ENCODE data around the gene ARFGAP1. TPM values are rescaled to one million over a fixed set of nuclear protein-coding genes. Genes with fewer than 3 reads are reported as not detected.

ARFGAP1 gene
- total RNA-seq, 1 donor from 2014 or later = 25.3 TPM

DNA sequence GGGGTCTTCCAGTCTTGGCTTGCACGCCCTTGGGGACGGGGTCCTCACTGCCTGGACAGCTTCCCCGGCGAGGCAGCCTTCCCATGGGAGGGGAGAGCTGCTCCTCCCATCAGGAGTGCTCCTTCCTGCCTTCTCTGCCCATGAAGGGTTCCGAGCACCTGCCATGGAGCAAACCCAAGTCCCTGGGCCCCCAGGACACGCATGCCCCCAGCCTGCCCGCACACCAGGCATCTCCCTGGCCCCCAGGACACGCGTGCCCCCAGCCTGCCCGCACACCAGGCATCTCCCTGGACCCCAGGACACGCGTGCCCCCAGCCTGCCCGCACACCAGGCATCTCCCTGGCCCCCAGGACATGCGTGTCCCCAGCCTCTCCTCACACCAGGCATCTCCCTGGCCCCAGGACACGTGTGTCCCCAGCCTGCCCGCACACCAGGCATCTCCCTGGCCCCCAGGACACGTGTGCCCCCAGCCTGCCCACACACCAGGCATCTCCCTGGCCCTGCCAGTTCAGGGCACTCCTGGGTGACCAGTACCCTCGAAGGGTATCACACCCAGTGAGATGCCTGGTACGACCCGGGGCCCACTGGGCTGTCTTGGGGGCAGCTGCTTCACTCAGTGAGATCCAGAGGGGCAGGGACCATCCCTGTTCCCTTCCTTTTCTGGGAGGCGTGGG is 42.1 kb downstream of the ARFGAP1 start:
- FAIRE-seq (no peak), DNase-seq (ENCODE audit: low spot score in 2 of 2) (no peak)

DNA sequence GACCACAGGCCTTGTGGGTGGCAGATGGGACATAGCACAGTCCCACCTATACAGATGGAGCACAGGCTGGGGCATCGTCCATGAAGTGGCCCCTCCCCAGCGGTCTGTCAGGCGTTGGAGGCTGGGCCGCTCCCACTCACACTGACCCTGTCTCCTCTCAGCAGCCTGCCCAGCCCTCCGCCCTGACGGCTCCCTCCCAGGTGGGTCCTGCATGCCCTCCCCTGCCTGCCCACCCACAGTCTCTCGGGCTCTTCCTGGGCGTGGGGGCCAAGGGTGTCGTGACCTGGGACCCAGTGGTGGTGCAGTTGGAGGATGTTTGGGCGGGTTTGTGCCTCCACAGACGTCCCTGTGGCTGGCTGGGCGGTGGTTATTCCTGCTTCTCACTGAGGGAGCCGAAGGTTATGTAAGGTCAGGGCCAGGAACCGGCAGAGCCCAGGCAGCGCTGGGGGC is 42.7 kb downstream of the ARFGAP1 start:
- no peak for FAIRE-seq
- DNase-seq (ENCODE audit: low spot score in 2 of 2) = no peak

DNA sequence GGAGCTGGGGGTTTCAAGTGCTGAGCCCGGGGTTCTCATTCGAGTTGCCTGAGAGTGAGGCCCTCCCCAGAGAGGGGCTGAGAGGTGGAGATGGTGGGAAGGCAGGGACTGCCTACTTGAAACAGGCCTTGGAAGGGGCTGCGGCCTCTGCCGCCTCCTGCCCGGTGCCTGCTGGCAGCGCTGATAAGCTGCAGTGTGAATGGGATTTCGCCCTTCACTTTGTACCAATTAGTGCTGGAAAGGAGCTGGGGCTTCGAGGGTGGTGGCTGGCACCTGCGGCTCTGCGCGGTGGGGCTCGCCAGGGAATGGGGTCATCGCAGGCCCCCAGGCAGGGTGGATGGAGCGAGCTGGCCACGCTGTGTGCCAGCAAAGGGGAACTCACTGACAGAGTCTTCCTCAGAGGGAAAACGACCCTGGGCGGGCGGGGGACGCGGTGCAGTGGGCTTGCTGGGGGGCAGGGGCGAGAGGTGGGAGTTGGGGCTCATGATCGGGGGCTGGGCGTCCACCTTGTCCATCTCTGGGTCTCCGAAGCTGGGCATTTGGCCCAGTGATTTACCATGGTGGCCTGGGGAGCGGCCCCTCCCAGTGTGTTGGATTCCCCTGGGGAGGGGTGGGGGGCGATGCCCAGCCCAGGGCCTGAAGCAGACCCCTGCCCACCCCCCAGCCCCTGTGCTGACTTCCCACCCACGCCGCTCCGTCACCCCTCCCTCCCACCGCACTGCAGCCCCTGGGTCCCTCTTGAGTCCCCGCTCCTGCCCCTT is 43.3 kb downstream of the ARFGAP1 start:
- no peak for FAIRE-seq
- no peak for DNase-seq (ENCODE audit: low spot score in 2 of 2)

DNA sequence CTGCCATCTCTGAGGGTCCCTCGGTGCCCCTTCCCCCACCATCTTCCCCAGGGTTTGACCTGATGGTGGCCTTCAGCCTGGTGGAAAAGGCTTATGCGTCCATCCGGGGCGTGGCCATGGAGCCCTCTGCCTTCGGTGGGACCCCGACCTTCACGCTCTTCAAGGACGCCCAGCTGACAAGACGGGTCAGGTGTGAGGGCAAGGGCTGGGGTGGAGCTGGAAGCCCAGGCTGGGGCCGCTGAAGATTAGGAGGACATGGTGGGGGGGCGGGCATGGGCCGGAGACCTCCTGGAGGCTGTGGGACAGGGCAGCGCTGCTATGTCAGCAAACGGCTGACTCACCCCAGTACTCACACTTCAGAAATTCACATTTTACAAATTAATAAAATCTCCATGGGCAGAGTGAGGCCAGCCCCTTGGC is 43.9 kb downstream of the ARFGAP1 start:
- no peak for DNase-seq (ENCODE audit: low spot score in 2 of 2)
- FAIRE-seq = no peak

DNA sequence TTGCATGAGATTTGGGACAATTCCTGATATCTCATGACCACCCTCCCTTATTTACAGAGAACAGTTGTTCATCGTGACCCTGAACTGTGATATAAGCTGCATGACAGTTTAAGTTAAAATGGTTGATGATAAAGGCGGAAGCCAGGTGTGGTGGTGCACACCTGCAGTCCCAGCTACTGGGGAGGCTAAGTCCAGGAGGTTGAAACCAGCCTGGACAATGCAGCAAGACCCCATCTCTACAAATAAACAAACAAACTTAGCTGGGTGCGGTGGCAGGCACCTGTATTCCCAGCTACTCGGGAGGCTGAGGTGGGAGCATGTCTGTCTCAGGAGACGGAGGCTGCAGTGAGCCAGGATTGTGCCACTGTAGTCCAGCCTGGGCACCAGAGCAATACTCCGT is 44.4 kb downstream of the ARFGAP1 start:
- no peak for DNase-seq (ENCODE audit: low spot score in 2 of 2)
- FAIRE-seq = no peak

DNA sequence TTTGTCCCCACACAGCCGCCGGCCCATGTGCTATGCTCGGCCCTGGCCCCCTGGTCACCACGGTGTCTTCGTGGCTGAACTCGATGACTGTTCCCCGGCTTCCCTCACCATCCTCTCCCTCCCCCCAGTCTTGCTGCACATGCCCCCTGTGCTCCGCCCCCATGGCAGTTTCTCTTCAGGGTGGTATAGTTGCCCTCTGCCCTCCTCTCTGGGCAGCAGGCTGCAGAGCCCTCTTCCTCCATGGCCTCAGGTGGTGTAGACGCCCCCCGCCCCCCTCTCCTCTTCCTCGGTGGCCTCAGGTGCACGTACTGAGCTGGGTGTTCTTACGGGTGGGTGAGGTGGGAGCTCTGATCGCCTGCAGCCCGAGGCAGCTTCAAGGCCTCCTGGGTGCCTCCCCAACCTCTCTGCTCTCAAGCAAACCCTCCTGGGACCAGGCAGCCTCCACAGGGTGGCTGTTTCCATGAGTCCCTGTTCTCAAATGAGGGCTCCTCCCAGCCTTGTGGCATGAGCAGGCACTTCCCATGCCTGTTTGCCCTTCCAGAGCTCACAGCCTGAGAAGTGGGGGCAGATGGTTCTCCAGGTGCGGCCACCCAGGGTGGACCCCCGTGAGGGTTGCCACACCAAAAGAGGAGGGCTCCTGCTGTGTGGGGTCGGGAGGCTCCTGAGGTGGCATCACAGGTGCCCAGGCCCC is 45.1 kb downstream of the ARFGAP1 start:
- DNase-seq (ENCODE audit: low spot score in 2 of 2) (no peak), FAIRE-seq (no peak)

DNA sequence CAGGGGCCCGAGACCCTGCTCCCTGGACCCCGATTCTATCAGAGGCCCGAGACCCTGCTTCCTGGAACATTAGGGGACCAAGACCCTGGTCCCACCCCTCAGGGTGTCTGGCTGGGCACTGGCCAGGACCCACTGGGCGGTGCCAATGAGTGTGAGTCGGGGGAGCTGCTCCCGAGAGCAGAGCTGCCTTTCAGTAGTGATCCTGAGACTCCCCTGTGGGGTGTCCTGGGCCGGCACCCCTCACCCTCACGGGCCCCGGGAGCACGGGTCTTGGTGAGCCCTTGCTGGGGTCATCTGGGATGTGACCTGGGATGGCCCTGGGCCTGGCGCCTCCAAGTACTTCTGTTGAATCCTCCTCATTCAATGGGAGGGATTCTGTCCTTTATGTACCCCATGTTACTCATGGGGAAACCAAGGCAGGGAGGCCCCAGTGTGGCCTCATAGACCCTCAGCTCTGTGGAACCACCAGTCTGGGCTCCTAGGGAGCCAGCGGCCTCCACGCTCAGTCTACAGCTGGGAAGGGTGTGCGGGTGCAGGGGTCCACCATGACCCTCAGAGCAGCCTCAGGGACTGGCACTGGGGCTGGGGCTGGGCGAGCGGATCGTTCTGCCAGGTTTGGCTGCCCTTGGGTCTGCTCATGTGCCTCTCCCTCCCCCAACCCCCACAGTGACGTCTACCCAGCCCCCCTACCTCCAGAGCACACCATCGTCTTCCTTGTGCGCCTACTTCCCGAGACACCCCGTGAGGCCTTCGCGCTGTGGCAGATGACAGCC is 46.0 kb downstream of the ARFGAP1 start:
- DNase-seq (ENCODE audit: low spot score in 2 of 2) (no peak), FAIRE-seq (no peak)

DNA sequence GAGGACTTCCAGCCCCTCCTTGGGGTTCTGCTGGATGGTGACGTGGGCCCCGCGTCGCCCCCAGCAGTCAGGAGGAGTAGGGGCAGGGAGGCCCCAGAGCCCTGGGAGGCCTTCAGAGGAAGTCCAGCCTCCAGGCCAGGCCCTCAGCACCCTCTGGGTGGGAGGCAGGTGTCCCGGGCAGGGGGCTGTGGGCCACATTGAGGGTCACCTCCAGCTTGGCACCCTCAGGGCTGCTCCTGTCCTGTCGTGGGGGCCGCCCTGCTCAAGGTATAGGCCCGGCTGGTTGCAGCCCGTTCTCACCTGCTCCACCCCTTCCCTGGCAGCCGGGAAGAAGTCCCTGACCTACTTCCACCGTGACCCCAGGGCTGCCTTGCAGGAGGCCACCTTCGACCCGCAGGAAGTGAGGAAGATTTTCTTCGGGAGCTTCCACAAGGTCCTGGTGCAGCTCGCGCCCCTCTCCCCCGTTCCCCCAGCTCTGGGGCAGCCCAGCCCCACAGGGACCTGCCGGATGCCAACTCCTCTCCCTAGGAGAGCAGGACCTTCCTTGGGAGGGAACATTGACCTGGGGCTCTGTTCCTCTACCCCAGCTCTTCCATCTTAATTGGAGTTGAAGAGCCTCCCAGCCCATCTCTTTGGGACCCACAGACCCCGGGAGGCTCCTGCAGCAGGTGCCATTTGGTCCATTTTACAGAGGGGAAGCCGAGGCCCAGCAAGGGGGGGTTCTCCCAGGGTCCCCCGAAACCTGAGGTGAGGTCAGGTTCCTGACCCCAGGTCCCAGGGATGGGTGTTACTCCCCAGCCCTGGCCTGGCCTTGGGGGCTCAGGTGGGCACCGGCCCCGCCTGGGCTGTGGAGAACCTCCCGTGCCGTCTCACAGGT is 46.8 kb downstream of the ARFGAP1 start:
- FAIRE-seq (no peak), DNase-seq (ENCODE audit: low spot score in 2 of 2) (no peak)

DNA sequence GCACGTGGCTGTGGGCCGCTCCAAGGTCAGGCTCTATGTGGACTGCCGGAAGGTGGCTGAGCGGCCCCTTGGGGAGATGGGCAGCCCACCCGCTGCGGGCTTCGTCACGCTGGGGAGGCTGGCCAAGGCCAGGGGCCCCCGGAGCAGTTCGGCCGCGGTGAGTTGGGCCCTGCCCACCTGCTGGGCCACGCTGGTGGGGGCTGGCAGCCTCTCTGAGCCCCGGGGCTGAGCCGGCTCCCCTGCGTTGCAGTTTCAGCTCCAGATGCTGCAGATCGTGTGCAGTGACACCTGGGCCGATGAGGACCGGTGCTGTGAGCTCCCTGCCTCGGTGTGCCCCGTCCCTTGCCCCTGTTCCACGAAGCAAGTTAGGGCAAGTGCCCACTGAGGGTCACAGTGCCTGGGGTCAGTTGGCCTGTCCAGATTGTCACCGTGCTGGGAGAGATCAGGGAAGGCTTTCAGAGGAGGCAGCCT is 47.5 kb downstream of the ARFGAP1 start:
- DNase-seq (ENCODE audit: low spot score in 2 of 2) (no peak), FAIRE-seq (no peak)

DNA sequence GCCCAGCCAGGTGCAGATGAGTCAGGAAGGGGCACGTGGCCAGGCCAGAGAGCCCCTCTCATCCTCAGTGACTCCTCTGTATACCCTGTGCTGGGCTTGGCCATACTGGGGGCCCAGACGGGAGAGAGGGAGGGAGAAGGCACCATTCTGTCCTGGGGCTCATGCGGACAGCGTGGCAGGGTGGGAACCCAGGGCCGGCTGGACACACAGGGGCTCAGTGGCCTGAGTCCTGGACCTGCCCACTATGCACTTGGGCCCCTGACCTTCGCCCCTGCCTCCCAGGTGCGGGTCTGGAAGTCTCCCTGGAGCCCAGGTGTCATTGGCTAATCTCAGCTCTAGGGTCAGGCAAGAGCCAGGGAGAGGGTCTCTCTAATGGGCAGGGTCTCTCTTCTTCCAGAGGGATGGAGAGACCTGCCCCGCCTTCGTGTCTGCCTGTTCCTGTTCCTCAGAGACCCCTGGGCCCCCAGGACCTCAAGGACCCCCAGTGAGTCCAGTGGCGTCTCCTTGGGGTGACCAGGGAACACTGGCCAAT is 48.1 kb downstream of the ARFGAP1 start:
- DNase-seq (ENCODE audit: low spot score in 2 of 2) (no peak), FAIRE-seq (no peak)

DNA sequence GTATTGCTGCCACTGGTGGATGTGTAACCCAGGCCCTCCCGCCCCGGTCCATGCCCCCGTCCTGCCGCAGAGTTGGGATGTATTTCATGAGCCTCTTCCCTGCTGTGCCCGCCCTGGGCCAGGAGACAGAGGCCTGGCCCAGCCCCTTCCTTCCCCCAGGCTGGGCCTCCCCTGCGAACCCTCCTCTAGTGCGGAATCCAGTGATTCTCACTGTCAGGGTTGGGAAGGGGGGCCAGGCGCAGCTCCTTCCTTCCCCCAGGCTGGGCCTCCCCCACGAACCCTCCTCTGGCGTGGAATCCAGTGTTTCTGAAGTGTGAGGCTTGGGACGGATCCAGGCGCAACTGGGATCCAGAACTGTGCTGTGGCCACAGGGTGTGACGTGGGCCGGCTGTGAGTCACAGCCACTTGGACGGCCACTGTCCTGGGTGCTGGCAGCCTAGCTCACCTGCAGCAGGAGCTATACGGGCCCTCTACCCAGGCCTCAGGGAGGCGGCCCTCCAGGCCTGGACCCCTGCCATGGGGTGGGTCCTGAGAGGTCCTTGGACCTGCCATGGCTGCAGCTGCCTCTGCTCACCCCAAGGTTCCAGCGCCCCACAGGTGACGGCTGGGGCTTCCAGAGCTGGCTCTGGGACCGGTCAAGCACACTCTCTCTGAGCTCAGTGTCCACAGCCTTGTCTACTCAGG is 48.7 kb downstream of the ARFGAP1 start:
- DNase-seq (ENCODE audit: low spot score in 2 of 2) (no peak), FAIRE-seq (no peak)

DNA sequence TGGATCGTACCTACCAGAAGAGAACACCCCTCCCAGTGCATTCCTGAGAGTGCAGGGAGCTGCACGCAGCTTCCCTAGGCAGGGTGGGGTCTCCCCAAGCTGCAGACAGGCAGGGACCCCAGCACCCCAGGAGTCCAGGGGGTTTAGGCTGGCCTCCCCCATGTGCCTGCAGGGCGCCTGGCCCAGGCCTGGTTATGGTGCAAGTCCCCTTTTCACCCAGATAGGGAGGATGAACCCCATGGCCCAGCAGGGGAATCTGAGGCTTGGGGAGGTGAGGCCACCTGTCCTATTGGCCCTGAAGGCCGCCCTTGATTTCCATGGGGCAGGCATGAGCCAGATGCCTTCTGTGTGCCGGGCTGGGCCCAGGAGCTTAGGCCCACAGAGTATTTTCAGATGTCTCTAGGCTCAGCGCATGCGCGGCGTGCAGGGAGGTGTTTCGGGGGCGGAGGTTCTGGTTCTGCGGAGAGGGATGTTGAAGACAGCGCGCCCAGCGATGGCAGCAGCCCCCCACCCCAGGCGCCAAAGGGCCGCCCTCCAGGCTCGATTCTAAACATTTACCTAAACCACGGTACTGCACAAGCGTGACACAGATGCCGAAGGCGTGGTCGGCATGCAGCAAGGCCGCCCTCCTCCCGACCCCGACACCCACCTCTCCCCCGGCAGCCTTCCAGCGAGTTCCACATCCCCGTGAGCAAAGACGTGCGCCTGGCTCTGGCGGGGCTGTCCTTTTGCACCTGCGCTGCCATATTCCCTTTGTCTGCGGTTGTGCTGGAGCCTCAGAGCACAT is 49.7 kb downstream of the ARFGAP1 start:
- FAIRE-seq (no peak), DNase-seq (ENCODE audit: low spot score in 2 of 2) (no peak)

DNA sequence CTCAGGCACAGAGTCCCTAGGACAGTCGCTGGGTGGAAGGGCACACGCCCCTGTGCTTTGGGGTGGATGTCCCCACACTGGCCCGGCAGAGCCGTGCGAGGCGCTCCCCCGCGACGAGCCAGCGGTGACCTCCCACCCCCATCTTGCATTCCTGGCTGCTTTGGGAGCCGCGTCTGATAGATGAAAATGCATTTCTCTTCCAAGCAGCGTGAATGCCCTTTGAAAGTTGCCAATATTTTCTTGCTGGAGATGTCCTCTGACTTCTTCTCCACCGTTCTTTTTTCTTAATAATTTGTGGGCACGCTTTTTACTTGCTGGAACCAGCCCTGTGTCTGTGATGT is 50.3 kb downstream of the ARFGAP1 start:
- DNase-seq (ENCODE audit: low spot score in 2 of 2) = no peak
- FAIRE-seq = no peak

DNA sequence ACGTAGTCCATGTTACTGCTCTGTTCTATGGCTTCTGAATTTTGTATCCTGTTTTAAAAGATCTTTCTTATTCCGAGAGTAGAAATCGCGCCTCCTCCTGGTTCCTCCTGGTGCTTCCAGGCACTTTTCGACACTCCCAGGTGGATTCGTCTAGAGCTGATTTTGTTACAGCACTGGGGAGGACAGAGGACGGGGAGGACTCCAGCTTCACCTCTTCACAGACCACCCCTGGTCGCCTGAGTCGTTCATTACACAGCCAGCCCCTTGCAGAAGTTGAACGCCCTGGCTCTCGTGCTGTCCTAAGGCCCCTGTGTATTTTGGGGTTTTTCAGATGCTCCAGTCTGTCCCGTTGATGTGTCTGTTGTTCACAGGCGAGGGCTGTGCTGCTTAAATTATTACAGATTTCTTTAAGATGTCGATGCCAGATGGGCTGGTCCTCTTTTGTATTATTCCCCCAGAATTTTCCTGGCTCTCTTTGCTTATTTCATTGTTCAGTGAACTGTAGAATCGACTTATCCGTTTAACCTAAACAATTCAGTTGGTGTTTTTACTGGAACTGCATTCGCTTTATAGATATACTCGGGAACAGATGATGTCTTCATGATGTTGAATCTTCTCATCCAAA is 50.9 kb downstream of the ARFGAP1 start:
- DNase-seq (ENCODE audit: low spot score in 2 of 2) = no peak
- FAIRE-seq = no peak

DNA sequence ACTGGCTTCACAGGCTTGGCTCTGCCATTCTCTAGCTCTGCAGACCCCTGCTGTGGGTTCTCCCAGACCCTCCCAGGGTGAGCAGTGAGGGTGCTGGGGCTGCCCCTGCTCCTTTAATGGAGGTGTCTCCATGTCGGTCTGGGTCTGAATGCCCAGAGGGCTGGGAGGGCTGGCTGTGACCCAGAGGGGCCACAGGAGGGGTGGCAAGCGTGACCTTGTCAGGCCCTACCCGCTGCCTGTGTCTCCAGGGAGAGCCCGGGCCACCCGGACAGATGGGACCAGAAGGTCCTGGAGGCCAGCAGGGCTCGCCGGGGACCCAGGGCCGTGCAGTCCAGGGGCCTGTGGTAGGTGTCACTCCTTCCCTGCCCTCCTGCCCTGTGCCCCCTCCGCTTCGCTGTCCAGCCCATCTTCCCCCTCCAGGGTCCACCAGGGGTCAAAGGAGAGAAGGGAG is 52.4 kb downstream of the ARFGAP1 start:
- DNase-seq (ENCODE audit: low spot score in 2 of 2) (no peak), FAIRE-seq (no peak)

DNA sequence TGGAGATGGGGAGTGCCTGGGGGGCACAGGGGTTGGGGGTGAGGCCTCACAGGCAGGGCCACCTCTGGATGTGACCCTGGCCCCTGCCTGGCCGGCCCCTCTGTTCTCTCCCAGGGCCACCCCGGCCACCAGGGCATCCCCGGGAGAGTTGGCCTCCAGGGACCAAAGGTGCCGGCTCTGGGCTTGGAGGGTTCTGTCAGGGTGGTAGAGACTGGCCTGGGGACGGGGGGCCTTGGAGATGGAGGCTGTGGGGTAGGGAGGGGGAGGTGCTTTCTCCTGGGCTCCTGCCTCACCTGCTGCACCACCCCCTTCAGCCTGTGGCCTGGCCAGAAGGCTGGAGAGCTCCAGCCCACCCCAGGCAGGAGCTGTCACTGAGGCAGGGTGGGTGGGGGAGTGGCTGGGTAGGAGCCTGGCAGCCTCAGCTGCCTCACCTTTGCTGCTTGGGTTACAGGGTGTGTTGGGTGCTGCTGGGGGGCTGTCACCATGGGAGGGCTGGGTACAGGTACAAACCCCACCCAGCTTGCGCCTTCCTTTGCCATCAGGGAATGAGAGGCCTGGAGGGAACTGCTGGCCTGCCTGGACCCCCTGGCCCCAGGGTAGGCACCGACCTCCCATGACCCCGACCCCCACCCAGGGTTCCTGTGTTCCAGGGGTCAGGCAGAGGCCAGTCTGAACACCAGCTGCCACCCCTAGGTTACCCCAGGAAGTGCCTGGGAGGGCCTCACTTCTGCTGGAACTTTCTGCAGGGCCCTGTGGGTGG is 53.1 kb downstream of the ARFGAP1 start:
- no peak for FAIRE-seq
- DNase-seq (ENCODE audit: low spot score in 2 of 2) = no peak

Measured in frontal cortex (tissue), 4 donors.